Glutamatergic neuron (in vitro differentiated cells): ENCODE results near the gene AKR7A2. TPM values are rescaled to one million over a fixed set of nuclear protein-coding genes. Genes with fewer than 3 reads are reported as not detected.
"Not testable (repeated sequence)": the region's sequence is repeated elsewhere in the genome, so short reads cannot be mapped to it uniquely, and the experiment has no call there.

Source experiments
- DNase-seq: peaks from one replicate; pipeline ENCODE4 v3.0.0; 2022
- H3K27ac Mint-ChIP-seq: one replicate; pipeline ENCODE4 v1.8.0; 2020; ENCODE audit warnings: mild to moderate bottlenecking, mixed read lengths, inconsistent platforms; ENCODE audit not compliant: unreplicated experiment
- H3K27me3 Mint-ChIP-seq: one replicate; pipeline ENCODE4 v1.8.0; 2020; ENCODE audit warnings: mild to moderate bottlenecking, moderate library complexity, mixed read lengths, inconsistent platforms; ENCODE audit not compliant: unreplicated experiment
- H3K36me3 Mint-ChIP-seq: one replicate; pipeline ENCODE4 v1.8.0; 2020; ENCODE audit warnings: mild to moderate bottlenecking, mixed read lengths, inconsistent platforms; ENCODE audit not compliant: unreplicated experiment
- H3K4me1 Mint-ChIP-seq: one replicate; pipeline ENCODE4 v1.8.0; 2020; ENCODE audit warnings: mild to moderate bottlenecking, low read depth, mixed read lengths, inconsistent platforms; ENCODE audit not compliant: unreplicated experiment
- H3K4me3 Mint-ChIP-seq: one replicate; pipeline ENCODE4 v1.8.0; 2020; ENCODE audit warnings: mild to moderate bottlenecking, mixed read lengths, inconsistent platforms; ENCODE audit not compliant: unreplicated experiment
- H3K9me3 Mint-ChIP-seq: one replicate; pipeline ENCODE4 v1.8.0; 2020; ENCODE audit warnings: mild to moderate bottlenecking, moderate library complexity, mixed read lengths, inconsistent platforms; ENCODE audit not compliant: unreplicated experiment
- total RNA-seq: library from RNA; stranded (reverse); fragmentation: NEBNext Ultra II Directional; extraction: Animal tissue kit (Norgen Biotek cat#: 25700); gene quantifications from one replicate; pipeline ENCODE4 v1.2.1, GENCODE V29; 2021; ENCODE audit not compliant: unreplicated experiment
- TF ChIP-seq, protein P1 (sequence below): fragments of 200-600 bp; sonication (generic); IDR thresholded peaks from one replicate; pipeline ENCODE4 v1.5.0; 2021; ENCODE audit not compliant: partially characterized antibody, unreplicated experiment

Gene AKR7A2
- total RNA-seq, 1 donor from 2014 or later: 35.7 TPM

GRCh38 chr1:19294638-19295037, 17.3 kb downstream of the AKR7A2 start:
- Mint-ChIP-seq H3K4me3 (no peak overlapping the region), H3K9me3 (peaks cover 3% of the 10 kb centered on the region), H3K27me3 (peaks cover 6% of the 10 kb centered on the region), H3K27ac (no peak overlapping the region), H3K36me3 (peaks cover 49% of the 10 kb centered on the region), H3K4me1 (no peaks in the 10 kb centered on the region)
- TF ChIP-seq, protein P1, sequence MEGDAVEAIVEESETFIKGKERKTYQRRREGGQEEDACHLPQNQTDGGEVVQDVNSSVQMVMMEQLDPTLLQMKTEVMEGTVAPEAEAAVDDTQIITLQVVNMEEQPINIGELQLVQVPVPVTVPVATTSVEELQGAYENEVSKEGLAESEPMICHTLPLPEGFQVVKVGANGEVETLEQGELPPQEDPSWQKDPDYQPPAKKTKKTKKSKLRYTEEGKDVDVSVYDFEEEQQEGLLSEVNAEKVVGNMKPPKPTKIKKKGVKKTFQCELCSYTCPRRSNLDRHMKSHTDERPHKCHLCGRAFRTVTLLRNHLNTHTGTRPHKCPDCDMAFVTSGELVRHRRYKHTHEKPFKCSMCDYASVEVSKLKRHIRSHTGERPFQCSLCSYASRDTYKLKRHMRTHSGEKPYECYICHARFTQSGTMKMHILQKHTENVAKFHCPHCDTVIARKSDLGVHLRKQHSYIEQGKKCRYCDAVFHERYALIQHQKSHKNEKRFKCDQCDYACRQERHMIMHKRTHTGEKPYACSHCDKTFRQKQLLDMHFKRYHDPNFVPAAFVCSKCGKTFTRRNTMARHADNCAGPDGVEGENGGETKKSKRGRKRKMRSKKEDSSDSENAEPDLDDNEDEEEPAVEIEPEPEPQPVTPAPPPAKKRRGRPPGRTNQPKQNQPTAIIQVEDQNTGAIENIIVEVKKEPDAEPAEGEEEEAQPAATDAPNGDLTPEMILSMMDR: no peak
- DNase-seq: no peak

GRCh38 chr1:19289244-19289643, 22.7 kb downstream of the AKR7A2 start:
- Mint-ChIP-seq H3K4me1 (no peaks in the 10 kb centered on the region), H3K27ac (no peak overlapping the region), H3K36me3 (peaks cover 25% of the 10 kb centered on the region), H3K27me3 (peaks cover 16% of the 10 kb centered on the region), H3K4me3 (no peak overlapping the region), H3K9me3 (peaks cover 7% of the 10 kb centered on the region)
- TF ChIP-seq, protein P1: no peak
- DNase-seq: no peak

DNA sequence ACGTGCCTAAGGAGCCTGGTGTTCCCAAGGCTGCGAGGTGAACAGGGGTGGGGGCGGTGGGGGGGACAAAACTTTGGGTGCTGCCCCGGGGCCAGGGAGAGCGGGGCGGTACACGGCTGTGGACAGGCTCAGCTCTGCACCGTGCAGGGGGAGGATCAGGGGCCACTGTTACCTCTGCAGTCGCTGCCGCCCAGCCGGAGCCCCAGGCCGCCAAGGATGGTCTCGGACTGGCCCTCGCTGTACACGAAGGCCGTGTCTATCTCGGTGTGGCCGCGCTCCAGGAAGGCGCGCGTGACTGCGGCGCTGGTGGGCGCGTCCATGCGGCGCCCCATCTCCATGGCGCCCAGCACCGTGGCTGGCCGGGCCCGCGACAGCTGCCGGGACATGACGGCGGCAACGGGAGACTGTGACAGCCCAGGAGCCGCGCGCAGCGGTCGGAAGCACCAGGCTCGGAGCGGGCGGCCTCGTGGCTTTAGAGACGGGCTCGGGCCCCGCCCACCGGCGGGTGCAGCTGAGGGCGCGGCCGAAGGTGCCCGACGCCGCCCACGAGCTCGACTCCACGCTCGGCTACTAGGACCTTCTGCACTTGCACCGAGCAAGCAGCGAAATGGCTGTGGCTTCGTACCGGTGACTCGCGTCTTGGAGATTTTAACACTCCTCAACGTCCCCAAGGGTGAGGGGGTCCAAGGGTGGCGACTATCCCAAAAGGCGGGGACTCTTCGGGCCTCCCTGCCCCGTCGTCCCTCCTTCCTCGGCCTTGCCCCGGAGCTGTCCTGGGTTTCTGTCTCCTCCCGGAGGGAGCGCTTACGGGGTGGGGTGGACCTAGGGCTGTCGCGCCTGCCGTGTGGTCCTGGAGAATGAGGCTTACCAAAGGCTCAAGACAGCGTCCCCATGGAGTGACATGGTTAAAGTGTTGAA, 23.4 kb downstream of the AKR7A2 start, which contains the start of gene AKR7A3:
TSS of gene AKR7A3 (minus strand) at position 447 of the 918 bp plus-strand sequence. CDS start at position 386, 61 bp downstream.
- Mint-ChIP-seq H3K4me3 (peak within 1 kb of the TSS; percentile 28), H3K36me3 (peaks cover 20% of the 10 kb centered on the region), H3K27me3 (peaks cover 16% of the 10 kb centered on the region)
- H3K27ac Mint-ChIP-seq, H3K9me3 Mint-ChIP-seq, H3K4me1 Mint-ChIP-seq: not testable (repeated sequence)
- peak; percentile 64 for DNase-seq

DNA sequence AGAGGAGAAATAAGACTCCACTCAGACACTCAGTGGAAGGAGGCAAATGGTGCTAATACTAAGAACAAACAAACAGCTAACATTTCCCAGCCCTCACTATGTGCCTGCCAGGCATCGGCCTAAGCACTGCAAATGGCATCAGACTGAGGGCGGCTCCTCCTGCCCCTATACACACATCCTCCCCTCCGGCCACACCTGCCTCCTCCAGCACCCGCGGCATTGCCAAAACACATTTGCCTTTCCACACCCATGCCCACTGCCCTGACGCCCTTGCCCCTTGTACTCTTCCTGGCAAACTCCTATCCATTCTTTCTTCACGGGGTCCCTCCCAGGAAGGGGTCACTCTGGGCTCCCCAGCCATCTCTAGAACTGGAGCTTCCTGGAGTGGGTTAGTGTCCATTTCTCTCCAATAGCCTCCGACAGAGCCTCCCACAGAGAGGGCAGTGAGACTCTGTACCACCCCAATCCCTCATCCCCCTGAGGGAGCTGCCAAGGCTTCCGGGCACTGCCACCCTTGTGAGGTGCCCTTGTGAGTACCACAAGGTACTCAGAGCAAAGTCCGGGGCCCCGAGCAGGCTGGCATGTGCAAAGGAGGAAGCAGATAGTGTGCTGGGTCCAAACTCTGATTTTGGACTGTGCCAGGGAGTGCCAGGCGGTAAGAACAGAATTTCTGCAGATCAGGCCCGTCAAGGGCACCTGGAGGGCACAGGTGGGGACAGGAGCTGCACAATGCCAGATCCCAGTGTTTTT, 24.3 kb downstream of the AKR7A2 start:
- DNase-seq: no peak
- H3K4me1 Mint-ChIP-seq: no peaks in the 10 kb centered on the region
- peaks cover 16% of the 10 kb centered on the region for H3K27me3 Mint-ChIP-seq
- peak overlapping the region; percentile 28 for H3K4me3 Mint-ChIP-seq
- H3K27ac Mint-ChIP-seq: no peak overlapping the region
- peaks cover 5% of the 10 kb centered on the region for H3K9me3 Mint-ChIP-seq
- TF ChIP-seq, protein P1: no peak
- H3K36me3 Mint-ChIP-seq: peaks cover 18% of the 10 kb centered on the region

GRCh38 chr1:19285807-19286206, 26.1 kb downstream of the AKR7A2 start:
- not testable (repeated sequence) for H3K27ac Mint-ChIP-seq, H3K36me3 Mint-ChIP-seq
- H3K27me3 Mint-ChIP-seq: peaks cover 16% of the 10 kb centered on the region

GRCh38 chr1:19285366-19285765, 26.6 kb downstream of the AKR7A2 start:
- H3K36me3 Mint-ChIP-seq, H3K9me3 Mint-ChIP-seq, DNase-seq, H3K27ac Mint-ChIP-seq, H3K4me3 Mint-ChIP-seq, H3K4me1 Mint-ChIP-seq: not testable (repeated sequence)
- H3K27me3 Mint-ChIP-seq: peaks cover 16% of the 10 kb centered on the region

More at GRCh38 chr1:19285807-19286206, 26.1 kb downstream of the AKR7A2 start:
- not testable (repeated sequence) for H3K4me1 Mint-ChIP-seq, H3K4me3 Mint-ChIP-seq, H3K9me3 Mint-ChIP-seq, DNase-seq
